ENCODE results near the gene PGAP6. TPM values are rescaled to one million over a fixed set of nuclear protein-coding genes. Genes with fewer than 3 reads are reported as not detected.

The PGAP6 gene
- total and polyA plus RNA-seq, 3 donors from 2014 or later: 121 to 265 (median 261) TPM

GRCh38 chr16:401468-402348 lies 19.9 kb upstream of the PGAP6 start, which contains the start of gene DECR2:
Gene DECR2, plus strand, starts transcription at chr16:401885. Its CDS starts 79 bp downstream, at chr16:401964.
- Histone ChIP-seq H3K27me3 (no peaks in the 10 kb centered on the region), H3K36me3 (ENCODE audit: low read depth, missing control alignments) (no peaks in the 10 kb centered on the region), H3K4me1 (peaks cover 14% of the 10 kb centered on the region), H3K9me3 (no peaks in the 10 kb centered on the region), H3K27ac (peak within 1 kb of the TSS; percentile 90 to 91), H3K4me3 (peak within 1 kb of the TSS; percentile 84 to 93)
- intact Hi-C loops (cut with DNase I; ENCODE audit: low total_unique reads): no loop called here
- peak; percentile 97 for DNase-seq
- 0% methylated on average over 31 to 86 of the region's 91 CpGs for WGBS, 2 donors
- TF ChIP-seq POLR2A (IDR thresholded peaks at IDR 0.05) (peak; percentile 81), CTCF (IDR thresholded peaks at IDR 0.05) (peak in 2 of 3 experiments; percentile 38 to 40)

DNA sequence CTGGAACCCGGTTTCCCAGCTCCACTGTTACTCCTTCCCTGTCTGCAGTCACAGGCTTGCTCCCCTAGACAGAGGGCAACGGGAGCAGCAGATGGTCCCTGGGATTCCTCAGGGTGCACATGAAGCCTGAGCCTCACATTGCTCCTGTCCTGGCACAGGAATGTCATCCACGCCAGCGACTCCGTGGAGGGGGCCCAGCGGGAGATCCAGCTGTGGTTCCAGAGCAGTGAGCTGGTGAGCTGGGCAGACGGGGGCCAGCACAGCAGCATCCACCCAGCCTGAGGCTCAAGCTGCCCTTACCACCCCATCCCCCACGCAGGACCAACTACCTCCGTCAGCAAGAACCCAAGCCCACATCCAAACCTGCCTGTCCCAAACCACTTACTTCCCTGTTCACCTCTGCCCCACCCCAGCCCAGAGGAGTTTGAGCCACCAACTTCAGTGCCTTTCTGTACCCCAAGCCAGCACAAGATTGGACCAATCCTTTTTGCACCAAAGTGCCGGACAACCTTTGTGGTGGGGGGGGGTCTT lies 18.3 kb upstream of the PGAP6 start:
- peak overlapping the region in 1 of 2 donors; percentile 91 for H3K27ac ChIP-seq
- no peaks in the 10 kb centered on the region for H3K36me3 ChIP-seq (ENCODE audit: low read depth, missing control alignments)
- TF ChIP-seq CTCF (IDR thresholded peaks at IDR 0.05) (no peak), POLR2A (IDR thresholded peaks at IDR 0.05) (no peak)
- DNase-seq: no peak
- H3K27me3 ChIP-seq: no peaks in the 10 kb centered on the region
- WGBS, 2 donors: 74 to 82% methylated on average over 4 to 10 of the region's 10 CpGs
- no peak overlapping the region for H3K4me3 ChIP-seq
- no peaks in the 10 kb centered on the region for H3K9me3 ChIP-seq
- intact Hi-C loops (cut with DNase I; ENCODE audit: low total_unique reads): no loop called here
- peaks cover 23% of the 10 kb centered on the region for H3K4me1 ChIP-seq

DNA sequence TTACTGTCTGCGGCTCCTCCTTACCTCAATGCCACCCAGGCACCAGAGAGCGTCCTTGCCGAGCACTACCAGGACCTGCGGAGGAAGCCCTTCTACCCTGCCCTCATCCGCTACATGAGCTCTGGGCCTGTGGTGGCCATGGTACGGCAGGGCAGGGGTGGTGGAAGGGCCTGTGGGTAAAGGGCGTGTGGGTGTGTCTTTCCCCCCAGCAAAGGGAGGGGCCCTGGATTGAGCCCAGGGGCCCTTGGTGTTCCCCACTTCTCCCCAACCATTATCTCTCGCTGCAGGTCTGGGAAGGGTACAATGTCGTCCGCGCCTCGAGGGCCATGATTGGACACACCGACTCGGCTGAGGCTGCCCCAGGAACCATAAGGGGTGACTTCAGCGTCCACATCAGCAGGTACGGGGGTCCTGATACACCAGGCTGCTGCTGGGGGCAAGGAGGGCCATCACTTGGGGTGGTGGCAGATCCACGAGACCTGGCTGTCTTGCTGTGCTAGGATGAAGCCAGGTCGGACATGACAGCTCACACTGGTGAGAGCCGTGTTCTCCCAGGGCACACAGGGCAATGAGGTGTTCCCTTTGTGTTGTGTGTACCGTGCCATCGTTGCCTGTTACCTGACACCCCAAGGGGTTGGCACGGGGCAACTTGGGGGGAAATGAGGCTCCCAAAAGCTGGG lies 17.7 kb upstream of the PGAP6 start:
- Histone ChIP-seq H3K9me3 (no peaks in the 10 kb centered on the region), H3K36me3 (ENCODE audit: low read depth, missing control alignments) (no peaks in the 10 kb centered on the region), H3K4me1 (peaks cover 23% of the 10 kb centered on the region), H3K4me3 (no peak overlapping the region), H3K27ac (no peak overlapping the region), H3K27me3 (no peaks in the 10 kb centered on the region)
- TF ChIP-seq POLR2A (IDR thresholded peaks at IDR 0.05) (no peak), CTCF (IDR thresholded peaks at IDR 0.05) (no peak)
- WGBS, 2 donors: 76 to 86% methylated on average over 7 to 22 of the region's 22 CpGs
- intact Hi-C loops (cut with DNase I; ENCODE audit: low total_unique reads): no loop called here
- DNase-seq: no peak

DNA sequence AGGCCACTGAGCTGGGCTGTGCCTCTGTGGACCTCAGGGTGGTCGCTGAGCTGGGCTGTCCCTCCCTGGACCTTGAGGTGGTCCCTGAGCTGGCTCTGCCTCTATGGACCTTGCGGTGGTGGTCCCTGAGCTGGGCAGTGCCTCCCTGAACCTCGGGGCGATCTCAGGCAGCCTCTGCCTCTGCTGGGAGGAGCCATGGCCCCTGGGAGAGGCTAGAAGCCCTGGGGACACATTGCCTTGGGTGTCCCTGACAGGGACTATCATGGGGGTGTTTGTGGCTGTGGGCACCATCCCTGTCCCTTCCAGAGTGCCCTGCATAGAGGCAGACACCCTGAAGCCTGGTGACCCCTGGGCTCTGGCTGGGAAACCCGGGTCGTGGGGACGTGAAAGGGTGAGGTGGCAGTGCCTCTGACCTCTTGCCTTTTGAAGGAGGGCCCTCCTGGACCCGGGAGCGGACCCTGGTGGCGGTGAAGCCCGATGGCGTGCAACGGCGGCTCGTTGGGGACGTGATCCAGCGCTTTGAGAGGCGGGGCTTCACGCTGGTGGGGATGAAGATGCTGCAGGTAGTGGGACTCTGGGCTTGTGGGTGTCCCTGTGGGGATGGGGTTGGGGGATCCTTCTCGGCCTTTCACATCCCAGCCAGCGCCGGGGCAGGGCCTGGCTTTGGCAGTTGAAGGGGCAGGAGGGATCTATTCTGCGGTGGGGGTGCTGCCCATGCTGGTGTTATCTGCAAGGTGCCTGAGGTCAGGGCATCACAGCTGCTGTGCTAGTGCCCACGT lies 17.0 kb upstream of the PGAP6 start:
- TF ChIP-seq POLR2A (IDR thresholded peaks at IDR 0.05) (no peak), CTCF (IDR thresholded peaks at IDR 0.05) (no peak)
- H3K9me3 ChIP-seq: no peaks in the 10 kb centered on the region
- no peak overlapping the region for H3K4me3 ChIP-seq
- peaks cover 23% of the 10 kb centered on the region for H3K4me1 ChIP-seq
- H3K27ac ChIP-seq: peak overlapping the region; percentile 55 to 88
- no peaks in the 10 kb centered on the region for H3K27me3 ChIP-seq
- intact Hi-C loops (cut with DNase I; ENCODE audit: low total_unique reads): no loop called here
- no peak for DNase-seq
- WGBS, 2 donors: 57 to 79% methylated on average over 3 to 24 of the region's 24 CpGs
- no peaks in the 10 kb centered on the region for H3K36me3 ChIP-seq (ENCODE audit: low read depth, missing control alignments)
